ENCODE measurements around the gene ICAM2. TPM values are rescaled to one million over a fixed set of nuclear protein-coding genes. Genes with fewer than 3 reads are reported as not detected.
"Not testable (repeated sequence)": the region's sequence is repeated elsewhere in the genome, so short reads cannot be mapped to it uniquely, and the experiment has no call there.

The ICAM2 gene
- total RNA-seq, 1 experiment from 2014 or later, result 0.87 TPM

DNA sequence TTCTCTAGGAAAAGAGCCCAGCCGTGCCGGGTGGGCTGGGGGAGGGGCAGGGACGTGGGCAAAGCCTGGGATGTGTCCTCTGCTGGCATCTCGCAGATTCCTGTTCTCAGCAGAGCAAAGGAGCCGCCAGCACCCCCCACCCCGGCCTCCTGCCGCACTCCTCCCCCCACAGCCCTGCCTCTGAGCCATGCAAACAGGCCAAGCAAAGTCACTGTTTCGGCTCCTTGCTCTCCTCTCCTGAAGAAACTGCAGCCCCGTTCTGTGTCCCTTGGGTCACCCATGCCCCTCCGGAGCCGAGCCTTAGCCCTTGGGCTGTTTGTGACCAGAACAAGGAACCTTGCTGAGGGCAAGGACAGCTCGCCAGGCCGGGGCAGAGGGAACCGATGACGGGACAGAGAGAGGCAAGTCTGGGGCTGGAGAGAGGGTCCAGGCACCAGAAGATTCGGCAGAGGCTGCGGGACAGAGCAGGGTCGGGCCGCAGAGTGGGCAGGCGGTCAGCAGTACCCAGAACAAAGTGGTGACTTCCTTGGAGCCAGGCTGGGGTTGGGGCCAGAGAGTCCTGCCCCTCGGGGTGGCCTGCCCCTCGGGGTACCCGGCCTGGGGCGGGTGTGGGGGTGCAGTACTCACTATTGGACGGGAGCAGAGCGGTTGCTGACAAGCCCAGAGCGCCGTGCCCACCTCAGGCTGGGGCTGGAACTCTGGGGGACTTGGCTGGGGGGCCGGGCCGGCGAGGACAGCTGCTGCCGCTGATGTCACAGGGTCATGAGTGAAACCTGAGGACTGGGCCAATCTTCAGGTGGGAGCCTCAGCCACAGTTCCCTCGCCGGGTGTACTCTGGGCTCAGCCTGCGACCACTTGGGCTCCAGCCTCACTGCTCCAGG is 31.5 kb downstream of the ICAM2 start:
- H3K27me3 ChIP-seq (replicated peaks), result peaks cover 24% of the 10 kb centered on the region; the same call in 1 of the 2 replicates
- H3K36me3 ChIP-seq, result no peaks in the 10 kb centered on the region
- no peaks in the 10 kb centered on the region for H3K9me3 ChIP-seq (replicated peaks)
- peaks cover 7% of the 10 kb centered on the region for H3K4me1 ChIP-seq (replicated peaks)
- H3K27ac ChIP-seq, result no peak overlapping the region
- no peak overlapping the region for H3K4me3 ChIP-seq
- DNase-seq (ENCODE audit: low read depth in 1 of 2, low spot score in 2 of 2), result no peak

GRCh38 chr17:63988127-63988478 is 32.3 kb downstream of the ICAM2 start:
- H3K27me3 ChIP-seq (replicated peaks), result peaks cover 18% of the 10 kb centered on the region; the same call in 1 of the 2 replicates
- no peak for DNase-seq (ENCODE audit: low read depth in 1 of 2, low spot score in 2 of 2)
- no peak overlapping the region for H3K4me3 ChIP-seq
- no peaks in the 10 kb centered on the region for H3K9me3 ChIP-seq (replicated peaks)
- H3K27ac ChIP-seq, result no peak overlapping the region
- H3K4me1 ChIP-seq (replicated peaks), result peaks cover 7% of the 10 kb centered on the region
- H3K36me3 ChIP-seq, result no peaks in the 10 kb centered on the region

DNA sequence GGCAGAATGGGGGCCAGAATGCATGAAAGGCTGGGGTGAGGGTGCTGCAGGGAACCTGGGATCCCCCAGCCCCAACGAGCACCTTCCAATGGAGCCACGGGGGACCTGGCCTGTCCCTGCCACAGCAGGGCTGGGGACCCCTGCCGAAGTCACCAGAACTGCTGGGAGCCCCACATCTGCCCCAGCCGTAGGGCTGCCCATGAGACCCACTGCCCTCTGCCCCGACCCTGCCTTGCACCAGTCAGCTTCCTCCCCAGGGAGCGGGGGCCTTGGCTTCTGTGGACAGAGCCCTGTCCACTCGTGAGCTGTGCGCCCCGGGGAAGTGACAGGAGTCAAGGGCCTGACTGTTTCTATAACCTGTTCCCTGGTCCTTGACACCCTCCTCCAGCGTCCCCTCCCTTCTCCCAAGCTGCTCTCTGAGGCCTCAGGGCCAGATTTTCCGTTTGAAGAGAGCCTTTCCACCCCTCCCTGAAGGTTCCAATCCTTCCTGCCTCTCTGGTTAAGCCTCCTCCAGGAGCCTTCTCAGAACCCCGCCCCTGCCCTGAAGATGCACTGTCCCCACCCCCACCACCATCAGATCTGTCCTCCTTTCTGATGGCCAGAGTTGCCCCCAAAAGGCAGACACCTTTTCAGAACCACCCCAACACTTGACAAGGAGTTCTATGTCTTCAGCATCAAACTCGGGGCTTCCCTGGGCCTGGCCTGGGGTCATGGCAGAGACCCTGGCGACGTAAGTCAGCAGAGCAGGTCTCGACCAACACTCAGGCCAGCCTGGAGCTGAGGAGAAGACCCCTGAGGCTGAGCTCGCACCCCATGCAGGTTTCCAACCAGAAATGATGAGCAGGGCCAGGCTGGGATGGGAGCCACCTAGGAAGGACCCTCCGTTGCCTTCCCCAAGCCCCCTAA is 33.0 kb downstream of the ICAM2 start:
- no peak for DNase-seq (ENCODE audit: low read depth in 1 of 2, low spot score in 2 of 2)
- Histone ChIP-seq H3K36me3 (no peaks in the 10 kb centered on the region), H3K27me3 (replicated peaks) (peaks cover 18% of the 10 kb centered on the region; the same call in 1 of the 2 replicates), H3K4me3 (no peak overlapping the region), H3K9me3 (replicated peaks) (peaks cover 4% of the 10 kb centered on the region; the same call in 1 of the 2 replicates), H3K27ac (no peak overlapping the region), H3K4me1 (replicated peaks) (peaks cover 7% of the 10 kb centered on the region)

DNA sequence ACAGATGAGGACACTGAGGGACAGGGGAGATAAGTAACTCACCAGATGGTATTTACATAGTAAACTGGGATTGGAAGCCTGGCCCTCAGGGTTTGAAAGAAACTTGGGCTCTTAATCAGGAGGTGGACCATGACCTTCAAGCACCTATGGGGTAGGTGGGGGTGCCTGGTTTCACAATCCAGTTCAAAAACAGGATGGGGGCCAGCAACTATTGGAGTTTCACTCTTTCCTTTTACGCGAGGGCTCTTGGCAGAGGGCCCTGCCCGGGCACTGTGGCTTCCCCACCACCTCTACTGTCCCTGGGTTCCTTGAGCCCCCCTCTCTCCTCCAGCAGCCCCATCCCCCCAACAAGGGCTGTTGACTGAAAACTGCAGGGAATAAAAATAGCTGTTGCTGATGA is 33.6 kb downstream of the ICAM2 start:
- peaks cover 7% of the 10 kb centered on the region for H3K4me1 ChIP-seq (replicated peaks)
- H3K9me3 ChIP-seq (replicated peaks), result peaks cover 10% of the 10 kb centered on the region
- no peak overlapping the region for H3K4me3 ChIP-seq
- H3K36me3 ChIP-seq, result no peaks in the 10 kb centered on the region
- no peak overlapping the region for H3K27ac ChIP-seq
- no peak for DNase-seq (ENCODE audit: low read depth in 1 of 2, low spot score in 2 of 2)
- H3K27me3 ChIP-seq (replicated peaks), result peaks cover 16% of the 10 kb centered on the region; the same call in 1 of the 2 replicates

DNA sequence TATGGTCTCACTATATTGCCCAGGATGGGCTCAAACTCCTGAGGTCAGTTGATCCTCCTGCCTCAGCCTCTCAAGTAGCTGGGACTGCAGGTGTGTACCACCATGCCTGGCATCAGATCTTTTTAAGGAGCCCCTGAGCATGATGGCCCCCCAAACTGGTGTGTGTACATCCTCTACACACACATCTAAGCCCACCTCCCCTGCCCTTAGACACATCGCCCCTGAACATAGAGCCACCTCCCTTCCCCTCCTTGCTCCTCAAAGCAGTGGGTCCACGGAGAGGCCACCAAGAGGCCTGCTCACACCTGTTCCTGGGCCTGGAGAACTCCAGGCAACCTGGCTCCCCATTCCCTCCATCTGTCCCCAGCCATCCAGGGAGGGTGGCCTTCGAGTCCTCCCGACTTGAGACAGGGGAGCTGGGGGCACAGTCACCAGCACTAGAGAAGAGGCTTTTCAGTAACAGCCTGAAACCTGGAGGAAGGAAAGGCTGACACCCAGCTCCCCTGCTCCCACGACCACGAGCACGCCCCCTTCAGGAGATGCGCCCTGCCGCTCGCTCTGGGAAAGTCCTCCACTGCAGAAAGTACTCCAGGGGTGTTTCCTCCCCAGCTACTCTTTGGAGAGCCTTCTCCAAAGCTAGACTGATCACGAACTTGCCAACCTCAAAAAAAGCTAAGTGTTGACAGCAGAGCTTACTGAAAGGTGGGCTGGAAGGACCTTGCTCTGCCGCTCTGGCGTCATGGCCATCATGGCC is 34.9 kb downstream of the ICAM2 start:
- DNase-seq (ENCODE audit: low read depth in 1 of 2, low spot score in 2 of 2), result no peak
- Histone ChIP-seq H3K9me3 (replicated peaks) (peaks cover 13% of the 10 kb centered on the region), H3K36me3 (no peaks in the 10 kb centered on the region), H3K27me3 (replicated peaks) (peaks cover 12% of the 10 kb centered on the region; the same call in 1 of the 2 replicates), H3K4me3 (no peak overlapping the region), H3K4me1 (replicated peaks) (peaks cover 7% of the 10 kb centered on the region), H3K27ac (no peak overlapping the region)

DNA sequence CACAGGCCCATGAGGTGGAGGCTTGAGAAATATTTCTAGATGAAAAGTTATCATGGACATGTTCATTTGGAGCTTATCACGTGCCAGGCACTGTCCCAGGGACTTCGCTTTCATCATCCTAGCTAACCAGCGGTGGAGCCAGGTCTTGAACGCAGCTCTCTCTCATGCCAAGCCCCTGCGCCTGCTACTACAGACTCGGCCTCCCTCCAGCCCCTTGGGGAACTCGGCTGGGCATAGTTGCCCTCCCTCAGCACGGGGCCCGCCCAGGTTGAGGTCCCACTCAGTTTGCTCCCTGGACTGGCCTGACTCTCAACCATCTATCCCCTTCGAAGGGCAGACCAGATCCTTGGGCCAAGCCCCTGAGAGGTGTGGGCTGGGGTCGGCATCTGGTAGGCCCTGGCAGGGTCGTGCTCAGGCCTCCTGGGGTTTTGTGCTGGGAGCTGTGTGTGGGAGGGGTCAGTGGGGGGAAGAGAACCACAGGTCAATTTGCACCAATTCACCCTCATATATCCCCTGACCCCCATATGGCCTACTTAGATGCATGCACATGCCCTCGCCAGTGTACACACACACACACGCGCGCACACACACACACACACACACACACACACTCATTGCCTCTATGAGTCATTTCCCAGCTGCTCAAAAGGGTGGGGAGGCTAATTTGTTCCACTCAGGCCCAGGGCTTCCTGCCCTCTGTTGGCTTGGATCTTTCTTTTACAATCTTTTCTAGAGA is 35.6 kb downstream of the ICAM2 start:
- H3K27ac ChIP-seq, result no peak overlapping the region
- peak in 1 of 2 experiments; percentile 69 for DNase-seq (ENCODE audit: low read depth in 1 of 2, low spot score in 2 of 2)
- no peak overlapping the region for H3K4me3 ChIP-seq
- H3K9me3 ChIP-seq (replicated peaks), result peaks cover 13% of the 10 kb centered on the region
- no peaks in the 10 kb centered on the region for H3K36me3 ChIP-seq
- peaks cover 6% of the 10 kb centered on the region; the same call in 1 of the 2 replicates for H3K27me3 ChIP-seq (replicated peaks)
- peaks cover 7% of the 10 kb centered on the region for H3K4me1 ChIP-seq (replicated peaks)

- Histone ChIP-seq H3K27me3 (replicated peaks) (peaks cover 4% of the 10 kb centered on the region; the same call in 1 of the 2 replicates), H3K4me1 (replicated peaks) (peaks cover 7% of the 10 kb centered on the region), H3K4me3 (no peak overlapping the region), H3K36me3 (no peaks in the 10 kb centered on the region), H3K9me3 (replicated peaks) (peaks cover 13% of the 10 kb centered on the region), H3K27ac (no peak overlapping the region)
- DNase-seq (ENCODE audit: low read depth in 1 of 2, low spot score in 2 of 2), result no peak
Measured at GRCh38 chr17:63984236-63984635, 36.2 kb downstream of the ICAM2 start.

- Histone ChIP-seq H3K4me1 (replicated peaks) (peaks cover 7% of the 10 kb centered on the region), H3K9me3 (replicated peaks) (peaks cover 13% of the 10 kb centered on the region), H3K27ac (no peak overlapping the region), H3K36me3 (no peaks in the 10 kb centered on the region), H3K27me3 (replicated peaks) (no peaks in the 10 kb centered on the region), H3K4me3 (no peak overlapping the region)
- DNase-seq (ENCODE audit: low read depth in 1 of 2, low spot score in 2 of 2), result no peak
Measured at GRCh38 chr17:63983320-63983719, 37.1 kb downstream of the ICAM2 start.

DNA sequence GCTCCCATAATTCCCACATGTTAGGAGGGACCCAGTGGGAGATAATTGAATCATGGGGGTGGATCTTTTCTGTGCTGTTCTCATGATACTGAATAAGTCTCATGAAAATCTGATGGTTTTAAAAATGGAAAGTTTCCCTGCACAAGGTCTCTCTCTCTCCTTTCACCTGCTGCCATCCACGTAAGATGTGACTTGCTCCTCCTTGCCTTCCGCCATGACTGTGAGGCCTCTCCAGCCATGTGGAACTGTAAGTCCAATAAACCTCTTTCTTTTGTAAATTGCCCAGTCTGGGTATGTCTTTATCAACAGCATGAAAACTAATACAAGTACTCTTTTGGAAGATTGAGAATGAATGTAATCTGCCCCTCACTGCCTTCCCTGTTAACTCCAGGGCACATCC is 37.8 kb downstream of the ICAM2 start:
- H3K4me1 ChIP-seq (replicated peaks); H3K4me3 ChIP-seq; H3K36me3 ChIP-seq; H3K27me3 ChIP-seq (replicated peaks); DNase-seq (ENCODE audit: low read depth in 1 of 2, low spot score in 2 of 2); H3K27ac ChIP-seq: not testable (repeated sequence)
- peaks cover 13% of the 10 kb centered on the region for H3K9me3 ChIP-seq (replicated peaks)

DNA sequence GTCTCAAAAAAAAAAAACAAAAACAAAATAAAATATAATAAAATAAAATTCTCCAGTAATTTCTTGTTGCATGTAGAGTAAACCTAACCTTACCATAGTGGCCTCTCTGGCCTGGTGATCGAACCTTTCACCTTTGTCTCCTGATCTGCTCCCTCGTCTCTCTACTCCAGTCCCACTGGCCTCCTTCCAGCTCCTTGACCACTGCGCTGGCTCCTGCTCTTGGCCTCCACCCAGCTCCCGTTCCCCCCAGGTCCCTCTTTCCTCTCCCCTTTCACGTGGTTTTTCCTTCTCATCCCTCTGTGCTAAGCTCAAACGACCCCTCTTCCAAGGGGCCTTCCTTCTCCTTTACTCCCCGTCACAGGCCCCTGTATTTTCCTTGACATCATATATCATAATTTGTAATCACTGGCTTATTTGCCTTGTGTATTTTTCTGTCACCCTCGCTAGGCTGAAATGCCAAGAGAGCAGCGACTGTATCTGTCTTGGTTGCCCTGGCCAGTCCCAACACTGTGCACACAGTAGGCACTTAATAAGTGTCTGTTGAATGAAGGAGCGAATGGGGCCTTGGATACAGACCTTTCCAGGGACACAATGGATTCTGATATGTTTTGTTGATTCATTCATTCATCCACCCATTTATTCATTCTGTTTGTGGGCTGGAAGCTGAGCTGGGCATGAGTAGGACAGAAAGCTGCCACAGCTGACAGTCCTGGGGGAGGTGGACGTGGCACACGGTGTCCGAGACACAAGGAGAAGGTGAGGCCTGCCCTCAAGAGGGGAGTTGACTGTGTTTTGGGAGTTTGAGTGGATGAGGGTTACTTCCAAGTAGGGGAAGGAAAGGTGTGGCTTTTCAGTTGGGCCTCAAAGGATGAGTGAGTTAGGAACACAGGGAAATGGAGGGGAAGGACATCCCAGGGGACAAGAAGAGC is 41.9 kb downstream of the ICAM2 start:
- no peak overlapping the region for H3K4me3 ChIP-seq
- H3K27me3 ChIP-seq (replicated peaks), result 0 out of 2 replicates have a peak, but pooled peaks cover 3% of the 10 kb centered on the region
- peaks cover 13% of the 10 kb centered on the region for H3K9me3 ChIP-seq (replicated peaks)
- H3K4me1 ChIP-seq (replicated peaks), result peaks cover 15% of the 10 kb centered on the region
- DNase-seq (ENCODE audit: low read depth in 1 of 2, low spot score in 2 of 2), result no peak
- H3K27ac ChIP-seq, result no peak overlapping the region
- H3K36me3 ChIP-seq, result no peaks in the 10 kb centered on the region

GRCh38 chr17:63976702-63977101 is 43.7 kb downstream of the ICAM2 start:
- no peaks in the 10 kb centered on the region for H3K36me3 ChIP-seq
- peaks cover 2% of the 10 kb centered on the region for H3K9me3 ChIP-seq (replicated peaks)
- no peak overlapping the region for H3K27ac ChIP-seq
- H3K27me3 ChIP-seq (replicated peaks), result 0 out of 2 replicates have a peak, but pooled peaks cover 3% of the 10 kb centered on the region
- DNase-seq (ENCODE audit: low read depth in 1 of 2, low spot score in 2 of 2), result no peak
- H3K4me3 ChIP-seq, result no peak overlapping the region
- H3K4me1 ChIP-seq (replicated peaks), result peaks cover 15% of the 10 kb centered on the region

DNA sequence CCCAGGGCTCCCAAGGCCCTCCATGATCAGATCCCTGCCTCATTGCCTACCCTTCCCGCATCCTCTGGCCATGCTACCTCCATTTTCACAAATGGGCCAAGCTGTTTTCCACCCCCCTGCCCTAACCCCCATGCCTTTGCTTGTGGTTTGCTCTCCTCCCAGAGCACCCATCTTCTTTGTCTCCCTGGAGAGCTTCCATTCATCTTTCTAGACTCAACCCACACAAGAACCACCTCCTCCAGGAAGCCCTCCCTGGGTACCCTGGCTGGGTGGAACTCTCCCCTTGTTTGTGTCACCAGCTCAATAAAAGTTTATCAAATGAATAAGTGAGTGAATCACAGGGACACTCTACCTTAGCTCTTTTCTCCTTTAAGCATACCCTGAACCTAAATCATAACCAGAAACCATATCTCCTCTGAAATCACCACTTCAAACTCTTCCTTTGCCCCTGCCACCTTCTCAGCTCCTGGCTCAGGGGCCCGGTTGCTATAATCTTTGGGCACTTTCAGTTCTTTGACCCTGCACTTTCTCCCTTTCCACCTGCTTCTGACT is 44.8 kb downstream of the ICAM2 start:
- DNase-seq (ENCODE audit: low read depth in 1 of 2, low spot score in 2 of 2), result no peak
- Histone ChIP-seq H3K9me3 (replicated peaks) (no peaks in the 10 kb centered on the region), H3K36me3 (no peaks in the 10 kb centered on the region), H3K4me1 (replicated peaks) (peaks cover 15% of the 10 kb centered on the region), H3K27ac (no peak overlapping the region), H3K4me3 (no peak overlapping the region), H3K27me3 (replicated peaks) (0 out of 2 replicates have a peak, but pooled peaks cover 3% of the 10 kb centered on the region)
